ENCODE measurements around the gene RBM34. TPM values are rescaled to one million over a fixed set of nuclear protein-coding genes. Genes with fewer than 3 reads are reported as not detected.

Gene RBM34
- total RNA-seq, 3 donors from 2014 or later, result 42.9 to 54.0 (median 52.2) TPM

- TF ChIP-seq POLR2AphosphoS5 (IDR thresholded peaks at IDR 0.05) (no peak), POLR2A (IDR thresholded peaks at IDR 0.05) (no peak), CTCF (IDR thresholded peaks at IDR 0.05) (no peak)
- peaks cover 0 to 8% of the 10 kb centered on the region in 2 donors for H3K4me1 ChIP-seq
- no peaks in the 10 kb centered on the region for H3K27me3 ChIP-seq
- peak overlapping the region; percentile 20 to 91 for H3K27ac ChIP-seq
- DNase-seq (ENCODE audit: low spot score in 2 of 2), result no peak
- peaks cover 5% of the 10 kb centered on the region for H3K36me3 ChIP-seq
- no peak overlapping the region for H3K4me3 ChIP-seq
- intact Hi-C loops (cut with DNase I; ENCODE audit: low total_unique reads), result no loop called here
- no peaks in the 10 kb centered on the region for H3K9me3 ChIP-seq
Measured at GRCh38 chr1:235129774-235130570, 31.1 kb downstream of the RBM34 start.

- TF ChIP-seq CTCF (IDR thresholded peaks at IDR 0.05), result no peak
- peak; percentile 25 for TF ChIP-seq POLR2A (IDR thresholded peaks at IDR 0.05)
- TF ChIP-seq POLR2AphosphoS5 (IDR thresholded peaks at IDR 0.05), result peak; percentile 82 to 90 (median 87)
- H3K27me3 ChIP-seq, result no peaks in the 10 kb centered on the region
- H3K36me3 ChIP-seq, result peaks cover 5% of the 10 kb centered on the region
- H3K9me3 ChIP-seq, result no peaks in the 10 kb centered on the region
- peak within 1 kb of the TSS; percentile 91 to 95 for H3K27ac ChIP-seq
- DNase-seq (ENCODE audit: low spot score in 2 of 2), result peak; percentile 94
- intact Hi-C loops (cut with DNase I; ENCODE audit: low total_unique reads), result no loop called here
- peak within 1 kb of the TSS; percentile 71 to 94 (median 93) for H3K4me3 ChIP-seq
- peaks cover 0 to 11% of the 10 kb centered on the region in 2 donors for H3K4me1 ChIP-seq
Measured at GRCh38 chr1:235128456-235129328, 32.4 kb downstream of the RBM34 start, which contains the start of gene TOMM20. Gene TOMM20, minus strand, starts transcription at chr1:235128837. Its CDS starts 122 bp downstream, at chr1:235128715.

GRCh38 chr1:235127732-235128455 lies 33.2 kb downstream of the RBM34 start:
- H3K4me1 ChIP-seq, result peaks cover 0 to 11% of the 10 kb centered on the region in 2 donors
- intact Hi-C loops (cut with DNase I; ENCODE audit: low total_unique reads), result no loop called here
- H3K9me3 ChIP-seq, result no peaks in the 10 kb centered on the region

GRCh38 chr1:235127203-235127602 lies 33.8 kb downstream of the RBM34 start:
- H3K27me3 ChIP-seq, result no peaks in the 10 kb centered on the region
- TF ChIP-seq POLR2AphosphoS5 (IDR thresholded peaks at IDR 0.05) (no peak), CTCF (IDR thresholded peaks at IDR 0.05) (no peak), POLR2A (IDR thresholded peaks at IDR 0.05) (no peak)
- H3K36me3 ChIP-seq, result peaks cover 5% of the 10 kb centered on the region
- intact Hi-C loops (cut with DNase I; ENCODE audit: low total_unique reads), result no loop called here
- no peak for DNase-seq (ENCODE audit: low spot score in 2 of 2)
- peak overlapping the region; percentile 71 to 94 (median 93) for H3K4me3 ChIP-seq
- no peak overlapping the region for H3K27ac ChIP-seq
- no peaks in the 10 kb centered on the region for H3K9me3 ChIP-seq
- H3K4me1 ChIP-seq, result peaks cover 0 to 11% of the 10 kb centered on the region in 2 donors

More at GRCh38 chr1:235127732-235128455, 33.2 kb downstream of the RBM34 start:
- Histone ChIP-seq H3K4me3 (peak overlapping the region; percentile 71 to 94 (median 93)), H3K27me3 (no peaks in the 10 kb centered on the region), H3K36me3 (peaks cover 5% of the 10 kb centered on the region), H3K27ac (peak overlapping the region; percentile 91 to 95)
- TF ChIP-seq POLR2AphosphoS5 (IDR thresholded peaks at IDR 0.05) (no peak), CTCF (IDR thresholded peaks at IDR 0.05) (no peak)
- no peak for DNase-seq (ENCODE audit: low spot score in 2 of 2)
